Measurements from ENCODE around the gene PLK3.
A peak's percentile ranks its signal among the peaks of the same experiment; 100 is the strongest.
"Not testable (repeated sequence)": the region's sequence is repeated elsewhere in the genome, so short reads cannot be mapped to it uniquely, and the experiment has no call there.

PLK3 gene

GRCh38 chr1:44808063-44808937, 8.1 kb downstream of the PLK3 start, which contains the start of gene BTBD19:
Gene BTBD19, plus strand, starts transcription at chr1:44808523. Its CDS starts 298 bp downstream, at chr1:44808821.
- ATAC-seq = peak; percentile 51
- no peak for TF ChIP-seq CSRNP3 (CRISPR knock-in tag; IDR thresholded peaks at IDR 0.05)
- no peak for TF ChIP-seq ARNTL (CRISPR knock-in tag; IDR thresholded peaks at IDR 0.05; ENCODE audit: borderline replicate concordance, low read depth)
- no peak for TF ChIP-seq TCF4 (CRISPR knock-in tag; IDR thresholded peaks at IDR 0.05; ENCODE audit: borderline replicate concordance)
- TF ChIP-seq POU6F1 (CRISPR knock-in tag; IDR thresholded peaks at IDR 0.05; ENCODE audit: borderline replicate concordance, low read depth) = no peak
- no peak for TF ChIP-seq SNAI2 (CRISPR knock-in tag; IDR thresholded peaks at IDR 0.05)
- no peak for TF ChIP-seq ZNF8 (CRISPR knock-in tag; IDR thresholded peaks at IDR 0.05)
- TF ChIP-seq GLIS3 (CRISPR knock-in tag; IDR thresholded peaks at IDR 0.05) = peak; percentile 56

GRCh38 chr1:44808938-44809917, 9.1 kb downstream of the PLK3 start:
- ATAC-seq = no peak
- no peak for TF ChIP-seq ZFP30 (CRISPR knock-in tag; IDR thresholded peaks at IDR 0.05)

GRCh38 chr1:44810101-44810761, 10.1 kb downstream of the PLK3 start:
- no peak for ATAC-seq
- no peak for TF ChIP-seq ZNF8 (CRISPR knock-in tag; IDR thresholded peaks at IDR 0.05)
- TF ChIP-seq GLIS3 (CRISPR knock-in tag; IDR thresholded peaks at IDR 0.05) = 0 out of 2 replicates have a peak, but pooled peaks have one; percentile 7

GRCh38 chr1:44810762-44811105, 10.6 kb downstream of the PLK3 start:
- ATAC-seq = not testable (repeated sequence)

GRCh38 chr1:44811234-44811633, 11.1 kb downstream of the PLK3 start:
- no peak for ATAC-seq
- no peak for TF ChIP-seq OSR1 (CRISPR knock-in tag; IDR thresholded peaks at IDR 0.05)
- TF ChIP-seq ZC3H10 (CRISPR knock-in tag; IDR thresholded peaks at IDR 0.05) = peak; percentile 21; the same call in 1 of the 2 replicates

GRCh38 chr1:44812822-44813543, 12.8 kb downstream of the PLK3 start:
- no peak for TF ChIP-seq CSDC2 (CRISPR knock-in tag; IDR thresholded peaks at IDR 0.05)
- TF ChIP-seq ZC3H10 (CRISPR knock-in tag; IDR thresholded peaks at IDR 0.05) = no peak
- no peak for TF ChIP-seq ZFP30 (CRISPR knock-in tag; IDR thresholded peaks at IDR 0.05)
- no peak for TF ChIP-seq BACH2 (CRISPR knock-in tag; IDR thresholded peaks at IDR 0.05; ENCODE audit: borderline replicate concordance)
- TF ChIP-seq PPARA (CRISPR knock-in tag; IDR thresholded peaks at IDR 0.05; ENCODE audit: borderline replicate concordance) = no peak
- TF ChIP-seq ISL1 (CRISPR knock-in tag; IDR thresholded peaks at IDR 0.05) = no peak
- TF ChIP-seq PATZ1 (CRISPR knock-in tag; IDR thresholded peaks at IDR 0.05; ENCODE audit: borderline replicate concordance) = no peak
- TF ChIP-seq TOX (CRISPR knock-in tag; IDR thresholded peaks at IDR 0.05; ENCODE audit: borderline replicate concordance) = no peak
- no peak for TF ChIP-seq ESRRG (CRISPR knock-in tag; IDR thresholded peaks at IDR 0.05)
- TF ChIP-seq RARB (CRISPR knock-in tag; IDR thresholded peaks at IDR 0.05) = no peak
- TF ChIP-seq GLIS3 (CRISPR knock-in tag; IDR thresholded peaks at IDR 0.05) = no peak
- TF ChIP-seq TSHZ2 (CRISPR knock-in tag; IDR thresholded peaks at IDR 0.05) = no peak
- ATAC-seq = no peak

- not testable (repeated sequence) for ATAC-seq
Observed at GRCh38 chr1:44815926-44816325, 15.7 kb downstream of the PLK3 start.
